ENCODE measurements around the gene KASH5.

DNA sequence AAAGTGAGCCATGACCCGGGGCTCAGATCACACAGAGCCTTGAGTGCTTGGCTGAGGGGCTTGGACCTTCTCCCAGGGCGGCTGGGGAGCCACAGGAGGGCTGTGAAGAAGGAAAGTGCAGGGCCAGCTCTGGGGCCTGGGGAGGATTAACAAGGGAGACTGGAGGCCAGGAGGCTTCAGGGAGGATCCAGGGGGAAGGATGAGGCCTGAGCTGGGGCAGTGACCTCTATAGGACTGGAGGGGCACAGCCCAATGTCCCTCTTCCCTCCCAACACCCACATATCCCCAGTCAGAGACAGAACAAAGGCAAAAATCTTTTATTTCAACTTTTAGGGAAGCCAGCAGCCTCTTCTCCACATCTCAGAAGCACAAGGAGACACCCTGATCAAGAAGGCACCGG lies 57.9 kb downstream of the KASH5 start:
- TF ChIP-seq, protein P1, sequence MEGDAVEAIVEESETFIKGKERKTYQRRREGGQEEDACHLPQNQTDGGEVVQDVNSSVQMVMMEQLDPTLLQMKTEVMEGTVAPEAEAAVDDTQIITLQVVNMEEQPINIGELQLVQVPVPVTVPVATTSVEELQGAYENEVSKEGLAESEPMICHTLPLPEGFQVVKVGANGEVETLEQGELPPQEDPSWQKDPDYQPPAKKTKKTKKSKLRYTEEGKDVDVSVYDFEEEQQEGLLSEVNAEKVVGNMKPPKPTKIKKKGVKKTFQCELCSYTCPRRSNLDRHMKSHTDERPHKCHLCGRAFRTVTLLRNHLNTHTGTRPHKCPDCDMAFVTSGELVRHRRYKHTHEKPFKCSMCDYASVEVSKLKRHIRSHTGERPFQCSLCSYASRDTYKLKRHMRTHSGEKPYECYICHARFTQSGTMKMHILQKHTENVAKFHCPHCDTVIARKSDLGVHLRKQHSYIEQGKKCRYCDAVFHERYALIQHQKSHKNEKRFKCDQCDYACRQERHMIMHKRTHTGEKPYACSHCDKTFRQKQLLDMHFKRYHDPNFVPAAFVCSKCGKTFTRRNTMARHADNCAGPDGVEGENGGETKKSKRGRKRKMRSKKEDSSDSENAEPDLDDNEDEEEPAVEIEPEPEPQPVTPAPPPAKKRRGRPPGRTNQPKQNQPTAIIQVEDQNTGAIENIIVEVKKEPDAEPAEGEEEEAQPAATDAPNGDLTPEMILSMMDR (conservative IDR thresholded peaks at IDR 0.05; ENCODE audit: low read length): no peak
- no peak for TF ChIP-seq EZH2phosphoT487 (IDR thresholded peaks at IDR 0.05; ENCODE audit: borderline replicate concordance)

Measured in Loucy (cell line).